Esophagus squamous epithelium (tissue), 5 donors: ENCODE results near the gene MPDU1. TPM values are rescaled to one million over a fixed set of nuclear protein-coding genes. Genes with fewer than 3 reads are reported as not detected.

Experiments used
- DNase-seq: peaks from one replicate; lab custom pipeline; 2025; lab: John Stamatoyannopoulos, UW
- H3K27ac ChIP-seq, 4 donors: fragments of 200-600 bp; sonication (generic); one replicate each; pipeline ENCODE4 v1.5.1; 2016 to 2019; ENCODE audit warnings: mild to moderate bottlenecking in 1 of 4
- H3K27me3 ChIP-seq, 4 donors: fragments of 200-600 bp; sonication (generic); 1 replicate in 3 of 4; 2 replicates in 1 of 4; pipeline versions ENCODE4 v1.5.1 to v1.6.0; 2017 to 2021; ENCODE audit warnings: antibody characterized with exemption in 1 of 4
- H3K36me3 ChIP-seq, 3 donors: fragments of 200-600 bp; sonication (generic); one replicate each; pipeline ENCODE4 v1.5.1; 2016 to 2019
- H3K4me1 ChIP-seq, 3 donors: fragments of 200-600 bp; sonication (generic); one replicate each; pipeline ENCODE4 v1.5.1; 2017 to 2019
- H3K4me3 ChIP-seq, 4 donors: fragments of 200-600 bp; sonication (generic); 1 replicate in 3 of 4; 2 replicates in 1 of 4; pipeline ENCODE4 v1.5.1; 2016 to 2019; ENCODE audit warnings: mild to moderate bottlenecking in 2 of 4, moderate library complexity in 1 of 4
- H3K9me3 ChIP-seq, 3 donors: fragments of 200-600 bp; sonication (generic); one replicate each; pipeline ENCODE4 v1.5.1; 2016 to 2019
- CTCF ChIP-seq, 6 experiments: fragments of 450-650 bp in 4 of 6; fragments of 200-600 bp in 2 of 6; sonication (generic) in 2 of 6; IDR thresholded peaks; one replicate each; pipeline ENCODE4 v1.5.1; 2016 to 2019; ENCODE audit warnings: antibody characterized with exemption in 6 of 6, mild to moderate bottlenecking in 4 of 6, moderate library complexity in 4 of 6
- POLR2A ChIP-seq, 4 donors: fragments of 450-650 bp; IDR thresholded peaks; one replicate each; pipeline ENCODE4 v1.6.1; 2017; ENCODE audit warnings: antibody characterized with exemption in 4 of 4, mild to moderate bottlenecking in 4 of 4, moderate library complexity in 3 of 4
- WGBS, 2 donors: methylation state at CpG; one replicate each; pipeline ENCODE4 v1.1.5; 2018; 5-methylcytosine and 5-hydroxymethylcytosine counted together
- intact Hi-C: fragments of 100-400 bp; cut with DNase I; formaldehyde crosslinking; loops from one replicate; pipeline ENCODE4 v1.15.0; 2022
- total RNA-seq, 4 donors: library from RNA; depleted of rRNA; stranded (reverse); fragments of >200 nt; gene quantifications; one replicate each; pipeline ENCODE4 v1.1.0, GENCODE V29; 2016
- donor health status: DM: yes; HTN: yes; CAD: no.

MPDU1 gene
- total RNA-seq, 4 donors from 2014 or later = 69.3 to 123 (median 100) TPM

- H3K4me3 ChIP-seq = no peak overlapping the region
- no peaks in the 10 kb centered on the region for H3K27me3 ChIP-seq
- H3K27ac ChIP-seq = no peak overlapping the region
- no peaks in the 10 kb centered on the region for H3K9me3 ChIP-seq
- H3K4me1 ChIP-seq = peaks cover 15 to 37% (median 17%) of the 10 kb centered on the region in 3 donors
- WGBS, 2 donors = 85 to 87% methylated on average over 4 of the region's 4 CpGs
- intact Hi-C loops = no loop called here
- TF ChIP-seq CTCF (IDR thresholded peaks at IDR 0.05) (no peak), POLR2A (IDR thresholded peaks at IDR 0.05) (no peak)
- DNase-seq = no peak
- peaks cover 0 to 12% (median 0%) of the 10 kb centered on the region in 3 donors for H3K36me3 ChIP-seq
Measured at GRCh38 chr17:7551396-7551795, 32.3 kb upstream of the MPDU1 start.

DNA sequence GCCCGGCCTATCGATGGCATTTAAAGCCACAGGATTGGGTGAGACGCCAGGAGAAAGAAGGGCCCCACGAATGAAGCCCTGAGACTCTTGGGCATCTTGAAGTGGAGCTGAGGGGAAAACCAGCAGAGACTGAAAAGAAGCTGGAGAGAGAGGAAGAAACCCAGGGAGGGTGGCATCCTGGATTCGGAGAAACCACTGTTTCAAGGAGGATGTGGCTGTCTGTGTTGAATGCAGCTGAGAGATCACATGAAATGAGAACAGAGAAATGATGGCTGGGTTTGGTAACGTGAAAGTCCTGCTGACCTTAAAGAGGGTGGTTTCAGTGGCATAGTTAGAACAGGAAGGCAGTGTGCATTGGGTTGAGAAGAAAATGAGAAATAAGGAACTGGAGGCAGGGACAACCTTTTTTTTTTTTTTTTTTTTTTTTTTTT is 31.0 kb upstream of the MPDU1 start:
- TF ChIP-seq POLR2A (IDR thresholded peaks at IDR 0.05) (no peak), CTCF (IDR thresholded peaks at IDR 0.05) (no peak)
- no peak overlapping the region for H3K4me3 ChIP-seq
- no peaks in the 10 kb centered on the region for H3K9me3 ChIP-seq
- peak overlapping the region in 3 of 4 donors; percentile 30 to 52 (median 44) for H3K27ac ChIP-seq
- DNase-seq = no peak
- peaks cover 22 to 49% (median 22%) of the 10 kb centered on the region in 3 donors for H3K4me1 ChIP-seq
- 57 to 66% methylated on average over 3 to 5 of the region's 6 CpGs for WGBS, 2 donors
- intact Hi-C loops = no loop called here
- peaks cover 0 to 12% (median 0%) of the 10 kb centered on the region in 3 donors for H3K36me3 ChIP-seq
- no peaks in the 10 kb centered on the region for H3K27me3 ChIP-seq

GRCh38 chr17:7553356-7553755 is 30.3 kb upstream of the MPDU1 start:
- Histone ChIP-seq H3K36me3 (peaks cover 0 to 12% (median 0%) of the 10 kb centered on the region in 3 donors), H3K9me3 (no peaks in the 10 kb centered on the region), H3K4me3 (no peak overlapping the region), H3K4me1 (peaks cover 24 to 49% (median 27%) of the 10 kb centered on the region in 3 donors), H3K27me3 (no peaks in the 10 kb centered on the region), H3K27ac (peak overlapping the region in 2 of 4 donors; percentile 31 to 76)
- intact Hi-C loops = no loop called here
- WGBS, 2 donors = 75 to 92% methylated on average over 1 of the region's 1 CpG
- no peak for DNase-seq
- TF ChIP-seq CTCF (IDR thresholded peaks at IDR 0.05) (no peak), POLR2A (IDR thresholded peaks at IDR 0.05) (no peak)

GRCh38 chr17:7555320-7555948 is 28.2 kb upstream of the MPDU1 start:
- intact Hi-C loops = no loop called here
- Histone ChIP-seq H3K27me3 (no peaks in the 10 kb centered on the region), H3K27ac (no peak overlapping the region), H3K4me1 (peaks cover 25 to 49% (median 33%) of the 10 kb centered on the region in 3 donors), H3K36me3 (peaks cover 0 to 12% (median 0%) of the 10 kb centered on the region in 3 donors), H3K4me3 (no peak overlapping the region), H3K9me3 (no peaks in the 10 kb centered on the region)
- TF ChIP-seq CTCF (IDR thresholded peaks at IDR 0.05) = no peak
- TF ChIP-seq POLR2A (IDR thresholded peaks at IDR 0.05) = no peak
- no peak for DNase-seq
- WGBS, 2 donors = 58 to 62% methylated on average over 10 of the region's 10 CpGs

DNA sequence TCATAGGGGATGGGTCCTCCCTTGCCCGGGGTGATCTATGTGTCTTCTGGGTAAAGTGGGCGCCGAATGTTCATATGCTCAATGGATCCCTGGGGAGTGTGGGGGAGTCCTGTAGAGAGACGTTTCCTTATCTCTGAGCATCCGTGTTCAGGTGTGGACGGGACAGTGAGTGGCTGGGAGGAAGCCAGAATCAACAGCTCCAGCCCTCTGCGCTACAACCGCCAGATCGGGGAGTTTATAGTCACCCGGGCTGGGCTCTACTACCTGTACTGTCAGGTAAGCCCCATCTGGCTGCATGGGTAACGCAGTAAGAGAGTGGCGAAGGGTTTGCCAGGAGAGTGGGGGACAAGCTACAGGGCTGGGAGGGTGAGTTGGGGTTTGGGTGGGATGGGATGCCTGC is 27.0 kb upstream of the MPDU1 start:
- peaks cover 30 to 55% (median 38%) of the 10 kb centered on the region in 3 donors for H3K4me1 ChIP-seq
- peak overlapping the region in 3 of 4 donors; percentile 82 to 98 (median 97) for H3K27ac ChIP-seq
- WGBS, 2 donors = 85 to 100% methylated on average over 1 to 12 of the region's 12 CpGs
- no peaks in the 10 kb centered on the region for H3K27me3 ChIP-seq
- intact Hi-C loops = no loop called here
- H3K36me3 ChIP-seq = peaks cover 0 to 2% (median 0%) of the 10 kb centered on the region in 3 donors
- no peaks in the 10 kb centered on the region for H3K9me3 ChIP-seq
- no peak overlapping the region for H3K4me3 ChIP-seq
- TF ChIP-seq POLR2A (IDR thresholded peaks at IDR 0.05) (no peak), CTCF (IDR thresholded peaks at IDR 0.05) (no peak)
- no peak for DNase-seq
